GM13977 (cell line): ENCODE data around the gene TRMT112.
A peak's percentile ranks its signal among the peaks of the same experiment; 100 is the strongest.

Experiments
- DNase-seq: peaks from one replicate; pipeline ENCODE4 v3.0.0; 2012; ENCODE audit warnings: low spot score
- CTCF ChIP-seq: IDR thresholded peaks from 2 replicates; pipeline ENCODE4 v1.5.1; 2012; ENCODE audit warnings: mild to moderate bottlenecking, control low read depth; ENCODE audit not compliant: insufficient read depth; ENCODE audit errors: extremely low read depth, missing control alignments
- in situ Hi-C: fragments of 300-500 bp; cut with MboI; formaldehyde crosslinking; loops from one replicate; pipeline ENCODE4 v1.12.0; 2022; ENCODE audit warnings: low sequenced_read_pairs, low pct_unique_long_range_greater_than_20kb, mixed read lengths, inconsistent platforms; ENCODE audit not compliant: unreplicated experiment

The TRMT112 gene

GRCh38 chr11:64355078-64355940 is 38.0 kb upstream of the TRMT112 start:
- in situ Hi-C loops: no loop called here
- TF ChIP-seq CTCF: peak; percentile 72
- DNase-seq: peak; percentile 85

- TF ChIP-seq CTCF: no peak
- in situ Hi-C loops: no loop called here
Observed at GRCh38 chr11:64353715-64354506, 36.6 kb upstream of the TRMT112 start.

GRCh38 chr11:64352995-64353714 is 35.8 kb upstream of the TRMT112 start:
- in situ Hi-C loops: no loop called here
- DNase-seq: no peak
- no peak for TF ChIP-seq CTCF

More at GRCh38 chr11:64353715-64354506, 36.6 kb upstream of the TRMT112 start:
- DNase-seq: no peak

- in situ Hi-C loops: no loop called here
- TF ChIP-seq CTCF: no peak
- DNase-seq: no peak
Observed at GRCh38 chr11:64352099-64352994, 35.0 kb upstream of the TRMT112 start.

GRCh38 chr11:64351136-64351631 is 33.8 kb upstream of the TRMT112 start:
- no peak for TF ChIP-seq CTCF
- no peak for DNase-seq
- in situ Hi-C loops: no loop called here

- no peak for DNase-seq
- in situ Hi-C loops: no loop called here
- TF ChIP-seq CTCF: no peak
Observed at GRCh38 chr11:64349404-64349803, 32.0 kb upstream of the TRMT112 start.
